Measurements from ENCODE around the gene TMPRSS6. TPM values are rescaled to one million over a fixed set of nuclear protein-coding genes. Genes with fewer than 3 reads are reported as not detected.

The TMPRSS6 gene
- not detected for total RNA-seq
- polyA plus RNA-seq = 0.04 TPM

GRCh38 chr22:37109242-37109917 lies at the start of gene TMPRSS6:
TMPRSS6 (minus strand) TSS chr22:37109713; CDS start chr22:37103417, 6,296 bp downstream.
- WGBS = 76% methylated on average over 13 of the region's 13 CpGs
- Histone ChIP-seq H3K27ac (ENCODE audit: low read depth) (no peak within 1 kb of the TSS), H3K4me1 (ENCODE audit: insufficient read depth) (no peaks in the 10 kb centered on the region), H3K36me3 (ENCODE audit: insufficient read depth) (no peaks in the 10 kb centered on the region), H3K4me3 (ENCODE audit: low read depth, low read length) (no peak within 1 kb of the TSS)
- no peak for DNase-seq (ENCODE audit: extremely low spot score)

DNA sequence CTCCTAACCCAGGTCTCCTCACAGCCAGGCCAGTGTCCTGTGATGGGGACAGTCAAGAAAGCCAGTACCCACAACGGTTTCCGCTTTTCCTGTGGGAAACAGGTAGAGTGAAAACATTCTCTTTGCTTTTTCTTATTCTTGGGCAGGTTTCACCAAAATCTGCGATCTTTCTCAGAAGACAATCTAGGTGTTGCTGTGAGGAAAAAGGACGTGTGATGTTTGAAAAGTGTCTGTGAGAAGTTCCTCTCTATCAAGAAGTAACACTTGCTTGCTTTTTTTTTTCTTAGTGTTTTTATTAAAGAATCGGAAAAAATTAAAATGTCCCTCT lies 49.4 kb upstream of the TMPRSS6 start:
- H3K4me3 ChIP-seq (ENCODE audit: low read depth, low read length) = no peak overlapping the region
- DNase-seq (ENCODE audit: extremely low spot score) = no peak
- H3K36me3 ChIP-seq (ENCODE audit: insufficient read depth) = no peaks in the 10 kb centered on the region
- 81% methylated on average over 5 of the region's 5 CpGs for WGBS
- H3K4me1 ChIP-seq (ENCODE audit: insufficient read depth) = no peaks in the 10 kb centered on the region
- no peak overlapping the region for H3K27ac ChIP-seq (ENCODE audit: low read depth)

DNA sequence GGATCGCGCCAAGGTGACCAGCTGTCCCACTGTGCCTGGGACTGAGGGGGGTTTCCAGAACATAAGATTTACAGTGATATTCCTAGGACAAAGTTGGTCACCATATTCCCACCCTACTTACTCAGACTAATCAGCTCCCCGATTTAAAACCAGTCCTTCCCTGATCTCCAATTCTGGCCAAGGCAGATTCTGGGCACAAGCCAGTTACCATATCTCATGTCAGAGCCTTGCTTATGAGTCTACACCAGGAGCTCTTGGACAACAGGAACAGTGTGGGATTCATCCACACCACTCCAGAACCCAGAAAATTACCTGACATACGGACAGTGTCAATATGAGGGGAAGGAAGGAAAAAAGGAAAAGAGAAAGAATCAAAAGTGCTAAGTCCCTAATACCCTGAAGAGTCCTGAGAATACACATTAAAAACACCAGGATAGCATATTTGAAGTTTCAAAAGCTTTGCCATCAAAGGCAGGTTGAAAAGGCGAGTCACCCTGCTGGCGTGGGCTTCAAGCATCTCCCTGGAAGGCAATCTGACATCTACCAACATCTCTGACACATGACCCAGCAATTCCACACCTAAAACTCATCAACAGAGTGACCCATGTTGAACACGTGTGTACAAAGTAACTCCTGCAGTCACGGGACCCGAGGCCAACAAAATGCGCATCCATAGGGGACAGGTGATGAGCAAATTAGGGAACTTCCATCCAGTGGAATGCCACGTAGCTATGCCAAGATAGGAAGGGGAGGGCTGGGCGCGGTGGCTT lies 48.2 kb upstream of the TMPRSS6 start:
- 72% methylated on average over 13 of the region's 13 CpGs for WGBS

DNA sequence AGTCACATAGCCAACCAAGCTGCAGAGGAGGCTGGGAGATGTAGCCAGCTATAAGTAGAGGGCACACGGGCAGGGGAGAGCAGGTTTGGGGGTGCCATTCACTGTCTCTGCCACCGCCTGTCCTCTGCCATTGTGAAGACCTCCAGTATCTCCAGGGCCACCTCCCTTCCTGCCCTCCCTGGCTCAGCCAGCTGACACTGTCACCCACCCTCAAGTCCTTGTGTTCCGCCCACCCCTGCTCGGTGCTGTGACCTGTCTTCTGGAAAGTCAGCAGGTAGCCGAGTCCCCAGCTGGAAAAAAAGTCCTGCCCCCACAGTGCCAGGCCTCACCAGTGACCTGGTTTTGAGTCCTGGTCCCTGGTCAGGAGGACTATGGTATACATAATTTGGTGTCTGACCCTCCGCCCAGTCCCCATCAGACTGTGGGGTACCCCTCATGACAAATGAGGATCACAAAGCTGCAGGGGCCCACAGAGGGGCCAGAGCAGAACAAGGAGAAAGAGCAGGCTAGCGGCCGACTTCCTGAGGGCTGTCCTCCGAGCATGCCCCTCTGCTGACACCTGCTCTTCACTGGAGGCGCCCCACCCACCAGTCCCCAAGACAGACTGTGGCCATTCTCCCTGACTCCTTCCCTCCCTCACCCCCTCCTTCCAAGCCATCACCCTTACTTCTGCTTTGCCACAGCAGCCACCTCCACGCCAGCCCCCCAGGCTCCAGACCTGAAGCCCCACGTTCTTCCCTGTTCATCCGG lies 47.3 kb upstream of the TMPRSS6 start:
- Histone ChIP-seq H3K36me3 (ENCODE audit: insufficient read depth) (no peaks in the 10 kb centered on the region), H3K4me1 (ENCODE audit: insufficient read depth) (no peaks in the 10 kb centered on the region), H3K27ac (ENCODE audit: low read depth) (no peak overlapping the region), H3K4me3 (ENCODE audit: low read depth, low read length) (no peak overlapping the region)
- 74% methylated on average over 13 of the region's 13 CpGs for WGBS
- DNase-seq (ENCODE audit: extremely low spot score) = no peak

More for the DNA sequence above, 48.2 kb upstream of the TMPRSS6 start:
- Histone ChIP-seq H3K27ac (ENCODE audit: low read depth) (no peak overlapping the region), H3K4me1 (ENCODE audit: insufficient read depth) (no peaks in the 10 kb centered on the region), H3K36me3 (ENCODE audit: insufficient read depth) (no peaks in the 10 kb centered on the region), H3K4me3 (ENCODE audit: low read depth, low read length) (no peak overlapping the region)
- no peak for DNase-seq (ENCODE audit: extremely low spot score)

GRCh38 chr22:37155971-37156370 lies 46.5 kb upstream of the TMPRSS6 start:
- no peak for DNase-seq (ENCODE audit: extremely low spot score)
- H3K36me3 ChIP-seq (ENCODE audit: insufficient read depth) = no peaks in the 10 kb centered on the region
- H3K27ac ChIP-seq (ENCODE audit: low read depth) = no peak overlapping the region
- no peaks in the 10 kb centered on the region for H3K4me1 ChIP-seq (ENCODE audit: insufficient read depth)
- no peak overlapping the region for H3K4me3 ChIP-seq (ENCODE audit: low read depth, low read length)
- WGBS = 94% methylated on average over 8 of the region's 8 CpGs

DNA sequence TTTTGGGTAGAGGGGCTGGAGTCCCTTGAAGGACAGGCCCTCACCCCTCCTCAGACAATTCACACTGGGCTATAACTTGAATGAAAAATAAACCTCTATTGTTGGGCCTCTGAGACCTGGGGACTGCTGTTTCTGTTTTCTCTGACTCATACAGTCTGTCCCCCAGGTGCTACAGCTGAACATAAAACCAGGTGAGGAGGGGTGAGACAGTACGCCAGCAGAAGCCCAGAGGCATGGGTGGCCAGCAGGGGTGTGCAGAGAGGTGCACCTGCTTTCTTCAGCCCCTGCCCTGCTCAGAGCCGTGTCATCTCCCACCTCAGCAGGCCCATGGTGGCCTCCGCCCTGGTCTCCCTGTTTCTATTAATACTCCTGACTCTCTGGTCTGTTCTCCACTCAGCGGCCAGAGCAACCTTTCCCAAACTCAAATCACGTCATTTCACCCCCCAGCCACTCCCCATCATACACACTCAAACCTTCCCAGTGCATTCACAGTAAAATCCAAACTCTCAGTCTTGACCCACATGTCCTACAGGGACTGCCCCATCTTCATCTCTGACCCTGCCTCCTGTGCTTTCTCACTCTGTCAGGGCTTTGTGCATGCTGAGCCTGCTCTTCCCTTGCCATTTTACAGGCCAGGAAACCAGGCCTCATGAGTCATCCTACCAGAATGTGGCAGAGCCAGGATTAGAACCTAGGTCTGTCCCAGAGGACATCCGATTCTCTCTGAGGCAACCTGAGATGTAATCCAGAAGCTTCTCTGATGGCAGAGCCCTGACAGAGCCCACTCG lies 45.6 kb upstream of the TMPRSS6 start:
- Histone ChIP-seq H3K4me1 (ENCODE audit: insufficient read depth) (no peaks in the 10 kb centered on the region), H3K4me3 (ENCODE audit: low read depth, low read length) (no peak overlapping the region), H3K36me3 (ENCODE audit: insufficient read depth) (no peaks in the 10 kb centered on the region), H3K27ac (ENCODE audit: low read depth) (no peak overlapping the region)
- WGBS = 92% methylated on average over 7 of the region's 7 CpGs
- no peak for DNase-seq (ENCODE audit: extremely low spot score)

GRCh38 chr22:37153901-37154300 lies 44.4 kb upstream of the TMPRSS6 start:
- Histone ChIP-seq H3K4me1 (ENCODE audit: insufficient read depth) (no peaks in the 10 kb centered on the region), H3K4me3 (ENCODE audit: low read depth, low read length) (no peak overlapping the region), H3K27ac (ENCODE audit: low read depth) (no peak overlapping the region), H3K36me3 (ENCODE audit: insufficient read depth) (no peaks in the 10 kb centered on the region)
- 91% methylated on average over 6 of the region's 6 CpGs for WGBS
- DNase-seq (ENCODE audit: extremely low spot score) = no peak

DNA sequence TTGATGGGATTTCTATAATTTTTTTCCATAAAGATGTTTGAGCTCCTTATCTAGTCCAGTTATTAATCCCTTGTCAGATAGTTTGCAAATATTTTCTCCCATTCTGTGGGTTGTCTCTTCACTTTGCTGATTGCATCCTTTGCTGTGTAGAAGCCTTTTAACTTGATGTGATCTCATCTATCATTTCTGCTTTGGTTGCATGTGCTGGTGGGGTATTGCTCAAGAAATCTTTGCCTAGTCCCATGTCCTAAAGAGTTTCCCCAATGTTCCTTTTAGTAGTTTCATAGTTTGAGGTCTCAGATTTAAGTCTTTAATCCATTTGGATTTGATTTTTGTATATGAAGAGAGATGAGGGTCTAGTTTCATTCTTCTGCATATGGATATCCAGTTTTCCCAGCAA lies 41.9 kb upstream of the TMPRSS6 start:
- H3K27ac ChIP-seq (ENCODE audit: low read depth) = no peak overlapping the region
- H3K36me3 ChIP-seq (ENCODE audit: insufficient read depth) = no peaks in the 10 kb centered on the region
- no peak for DNase-seq (ENCODE audit: extremely low spot score)
- H3K4me1 ChIP-seq (ENCODE audit: insufficient read depth) = no peaks in the 10 kb centered on the region
- no peak overlapping the region for H3K4me3 ChIP-seq (ENCODE audit: low read depth, low read length)

DNA sequence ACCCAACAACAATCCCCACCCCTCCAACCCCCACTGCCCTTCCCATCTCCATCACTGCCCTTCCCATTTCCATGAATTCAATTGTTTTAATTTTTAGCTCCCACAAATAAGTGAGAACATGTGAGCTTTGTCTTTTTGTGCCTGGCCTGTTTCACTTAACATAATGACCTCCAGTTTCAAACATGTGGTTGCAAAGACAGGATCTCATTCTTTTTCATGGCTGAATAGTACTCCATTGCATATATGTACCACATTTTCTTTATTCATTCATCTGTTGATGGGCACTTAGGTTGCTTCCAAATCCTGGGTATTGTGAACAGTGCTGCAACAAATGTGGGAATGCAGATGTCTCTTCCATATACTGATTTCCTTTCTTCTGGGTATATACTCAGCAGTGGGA lies 41.2 kb upstream of the TMPRSS6 start:
- no peaks in the 10 kb centered on the region for H3K36me3 ChIP-seq (ENCODE audit: insufficient read depth)
- H3K27ac ChIP-seq (ENCODE audit: low read depth) = no peak overlapping the region
- DNase-seq (ENCODE audit: extremely low spot score) = no peak
- H3K4me3 ChIP-seq (ENCODE audit: low read depth, low read length) = no peak overlapping the region
- no peaks in the 10 kb centered on the region for H3K4me1 ChIP-seq (ENCODE audit: insufficient read depth)

DNA sequence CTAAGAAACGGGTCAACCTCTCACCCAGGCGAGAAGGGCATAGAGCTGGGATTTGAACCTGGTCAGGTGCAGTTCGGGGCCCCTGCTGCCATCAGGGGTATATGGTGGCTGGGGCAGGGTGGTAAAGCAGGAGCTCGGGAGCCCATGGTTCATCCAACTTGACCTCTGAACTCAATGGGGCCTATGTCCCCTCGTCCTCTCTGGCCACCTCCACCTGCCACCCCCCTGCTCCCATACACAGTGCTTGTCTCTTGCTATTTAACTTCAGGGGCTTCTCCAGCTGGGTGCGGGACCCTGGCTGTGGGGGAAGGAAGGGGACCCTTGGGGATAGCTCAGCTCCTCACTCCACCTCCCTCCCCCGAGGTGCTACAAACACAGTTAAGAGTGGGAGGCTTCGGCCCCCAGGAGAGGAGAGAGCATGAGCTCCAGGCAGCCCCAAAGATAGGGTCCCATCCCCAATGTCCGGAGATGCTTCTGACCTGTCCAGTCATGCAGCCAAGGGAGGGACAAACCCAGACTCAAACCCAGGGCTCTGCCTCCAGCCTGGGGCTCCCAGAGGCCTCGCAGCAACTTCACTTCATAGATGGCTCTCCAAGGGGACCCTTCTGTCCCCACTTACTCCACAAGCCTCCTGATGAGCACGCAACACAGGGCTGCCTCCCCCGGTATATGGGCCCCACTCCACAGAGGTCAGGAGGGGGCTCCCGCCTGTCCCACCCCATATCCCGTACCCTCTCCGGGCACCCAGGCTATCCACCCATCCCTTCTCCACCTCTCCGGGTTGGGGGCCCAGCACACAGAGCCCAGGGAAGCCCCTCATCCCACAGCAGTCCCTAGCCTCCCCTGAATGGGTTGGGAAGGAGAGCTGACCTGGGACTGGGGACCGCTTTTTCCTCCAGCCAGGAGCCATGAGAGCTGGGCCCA lies 39.5 kb upstream of the TMPRSS6 start:
- H3K27ac ChIP-seq (ENCODE audit: low read depth) = no peak overlapping the region
- WGBS = 82% methylated on average over 17 of the region's 17 CpGs
- DNase-seq (ENCODE audit: extremely low spot score) = no peak
- no peaks in the 10 kb centered on the region for H3K4me1 ChIP-seq (ENCODE audit: insufficient read depth)
- H3K36me3 ChIP-seq (ENCODE audit: insufficient read depth) = no peaks in the 10 kb centered on the region
- H3K4me3 ChIP-seq (ENCODE audit: low read depth, low read length) = peak overlapping the region; percentile 17

DNA sequence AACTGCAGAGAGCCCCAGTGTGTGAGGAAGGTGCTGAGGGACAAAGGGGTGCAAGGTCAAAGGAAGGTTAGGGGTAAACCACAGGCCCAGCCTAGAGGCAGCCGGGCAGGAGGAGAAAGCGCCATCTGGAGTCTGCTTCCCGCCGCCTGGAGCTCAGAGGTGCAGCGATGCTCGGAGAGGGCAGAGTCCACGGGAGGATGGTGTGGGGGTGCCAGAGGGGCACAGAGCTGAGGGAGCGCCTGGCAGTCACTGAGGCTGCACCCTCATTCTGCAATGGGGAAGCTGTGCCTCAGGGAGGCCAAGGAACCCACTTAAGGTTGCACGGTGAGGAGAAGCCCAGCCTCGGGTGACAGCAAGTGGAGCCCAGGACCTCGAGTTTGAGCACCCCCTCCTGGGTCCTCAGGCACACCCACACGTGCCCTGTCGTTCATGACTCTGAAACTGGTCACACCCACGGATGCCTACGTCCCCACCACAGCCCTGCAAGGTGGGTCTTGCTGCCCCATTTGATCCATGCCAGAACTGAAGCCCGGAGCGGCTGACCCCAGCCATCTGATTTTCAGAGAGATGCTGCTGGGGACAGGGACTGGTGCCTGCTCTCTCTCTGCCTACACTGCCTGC lies 38.6 kb upstream of the TMPRSS6 start:
- Histone ChIP-seq H3K4me3 (ENCODE audit: low read depth, low read length) (no peak overlapping the region), H3K36me3 (ENCODE audit: insufficient read depth) (no peaks in the 10 kb centered on the region), H3K27ac (ENCODE audit: low read depth) (no peak overlapping the region), H3K4me1 (ENCODE audit: insufficient read depth) (no peaks in the 10 kb centered on the region)
- DNase-seq (ENCODE audit: extremely low spot score) = no peak
- 67% methylated on average over 17 of the region's 17 CpGs for WGBS

DNA sequence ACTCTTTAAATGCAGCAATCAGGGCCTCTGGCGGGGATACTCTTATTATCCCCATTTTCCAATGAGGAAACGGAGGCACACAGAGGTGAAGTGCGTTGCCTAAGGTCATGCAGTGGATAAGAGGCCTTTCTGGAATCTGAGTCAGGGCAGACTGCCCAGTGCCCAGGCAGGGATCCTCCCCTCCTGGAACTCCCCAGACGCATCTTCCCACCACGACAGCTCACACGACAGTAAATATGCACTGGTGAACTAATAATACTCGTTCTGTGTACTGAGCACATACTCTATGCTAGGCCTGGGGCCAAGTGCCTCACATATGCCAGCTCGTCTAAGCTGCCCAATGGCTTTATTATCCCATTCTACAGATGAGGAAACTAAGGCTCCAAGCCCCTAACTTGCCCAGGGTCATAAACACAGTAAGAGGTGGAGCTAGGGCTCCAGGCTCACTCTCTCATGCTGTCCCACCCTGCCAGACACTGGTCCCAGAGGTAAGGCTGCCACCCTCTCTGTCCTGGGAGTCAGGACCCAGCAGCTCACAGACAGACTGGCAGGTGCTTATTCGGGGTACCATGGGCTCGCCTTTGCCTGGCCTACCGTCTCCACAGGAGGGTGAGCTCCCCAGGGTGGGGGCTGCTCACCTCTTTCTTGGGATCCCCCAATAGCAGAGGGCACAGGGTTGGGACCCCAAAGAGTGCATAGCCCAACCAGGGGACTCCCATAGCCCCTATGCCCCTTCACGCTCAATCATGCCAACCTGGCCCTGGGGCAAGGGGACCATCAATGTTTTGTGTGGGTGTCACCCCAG lies 37.9 kb upstream of the TMPRSS6 start:
- no peaks in the 10 kb centered on the region for H3K36me3 ChIP-seq (ENCODE audit: insufficient read depth)
- WGBS = 79% methylated on average over 12 of the region's 12 CpGs
- DNase-seq (ENCODE audit: extremely low spot score) = no peak
- no peaks in the 10 kb centered on the region for H3K4me1 ChIP-seq (ENCODE audit: insufficient read depth)
- no peak overlapping the region for H3K4me3 ChIP-seq (ENCODE audit: low read depth, low read length)
- no peak overlapping the region for H3K27ac ChIP-seq (ENCODE audit: low read depth)
